GM18519 (cell line): Measurements from ENCODE around the gene CCT8.
"Not testable (repeated sequence)": the region's sequence is repeated elsewhere in the genome, so short reads cannot be mapped to it uniquely, and the experiment has no call there.

Experiments used
- ATAC-seq: cut with Tn5 transposase; IDR thresholded peaks from one replicate; pipeline ENCODE4 v1.9.1; 2021; ENCODE audit warnings: mild to moderate bottlenecking, moderate library complexity; ENCODE audit not compliant: unreplicated experiment, low FRiP score

Gene CCT8

GRCh38 chr21:29024474-29025327 lies 48.7 kb downstream of the CCT8 start, which contains the start of gene USP16:
Gene USP16, plus strand, starts transcription at chr21:29024668. Its CDS starts 3,246 bp downstream, at chr21:29027914.
- ATAC-seq: peak; percentile 96

- no peak for ATAC-seq
These were observed 51.3 kb downstream of the CCT8 start for GRCh38 chr21:29022166-29022565.

GRCh38 chr21:29018540-29018939 lies 54.9 kb downstream of the CCT8 start:
- peak; percentile 13 for ATAC-seq

GRCh38 chr21:29017639-29018237 lies 55.7 kb downstream of the CCT8 start:
- ATAC-seq: no peak

- not testable (repeated sequence) for ATAC-seq
These were observed 62.2 kb downstream of the CCT8 start for GRCh38 chr21:29011236-29011635.

GRCh38 chr21:29008367-29008766 lies 65.1 kb downstream of the CCT8 start:
- no peak for ATAC-seq

- no peak for ATAC-seq
These were observed 65.6 kb downstream of the CCT8 start for GRCh38 chr21:29007810-29008209.

- ATAC-seq: no peak
These were observed 66.3 kb downstream of the CCT8 start for GRCh38 chr21:29007135-29007534.
